ENCODE results near the gene DAGLA.
A peak's percentile ranks its signal among the peaks of the same experiment; 100 is the strongest.

Gene DAGLA

GRCh38 chr11:61728940-61729219, 48.7 kb downstream of the DAGLA start:
- DNase-seq (ENCODE audit: low read depth in 2 of 2), result no peak

DNA sequence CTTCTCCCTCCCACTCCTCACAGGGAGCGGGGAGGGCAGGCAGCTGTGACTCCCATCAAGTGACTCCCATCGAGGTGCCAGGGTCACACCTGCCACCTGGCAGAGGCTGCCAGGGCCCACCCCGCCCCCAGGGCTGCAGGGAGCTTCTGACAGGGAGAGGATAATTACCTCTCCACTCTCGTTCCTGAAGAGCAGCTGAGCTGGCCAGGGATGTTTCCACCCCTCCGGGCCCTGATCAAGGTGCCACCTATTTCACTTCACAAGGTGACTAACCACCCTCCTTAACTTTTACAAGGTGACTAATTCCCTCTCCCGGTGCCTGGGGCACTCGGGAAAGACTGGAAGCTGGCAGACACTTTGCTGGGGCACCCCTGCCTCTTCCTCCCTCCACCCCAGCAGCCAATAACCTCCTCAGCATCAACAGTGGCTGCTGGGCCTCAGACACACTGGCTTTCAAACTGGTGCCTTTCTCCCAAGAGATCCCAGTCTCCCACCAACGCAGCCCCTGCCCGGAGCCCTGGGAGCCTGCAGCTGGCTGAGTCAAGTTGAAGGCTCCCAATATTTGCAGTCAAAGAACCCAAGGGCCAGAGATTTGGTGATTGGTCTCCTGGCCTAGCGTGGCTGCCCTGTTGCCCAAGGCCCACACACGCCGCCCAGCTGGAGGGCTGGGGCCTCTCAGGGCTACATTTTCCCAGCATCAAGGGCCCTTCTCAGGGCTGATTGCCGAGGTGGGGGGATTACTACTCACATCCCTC, 50.2 kb downstream of the DAGLA start:
- no peak for DNase-seq (ENCODE audit: low read depth in 2 of 2)

GRCh38 chr11:61731211-61731951, 51.2 kb downstream of the DAGLA start:
- DNase-seq (ENCODE audit: low read depth in 2 of 2), result no peak

DNA sequence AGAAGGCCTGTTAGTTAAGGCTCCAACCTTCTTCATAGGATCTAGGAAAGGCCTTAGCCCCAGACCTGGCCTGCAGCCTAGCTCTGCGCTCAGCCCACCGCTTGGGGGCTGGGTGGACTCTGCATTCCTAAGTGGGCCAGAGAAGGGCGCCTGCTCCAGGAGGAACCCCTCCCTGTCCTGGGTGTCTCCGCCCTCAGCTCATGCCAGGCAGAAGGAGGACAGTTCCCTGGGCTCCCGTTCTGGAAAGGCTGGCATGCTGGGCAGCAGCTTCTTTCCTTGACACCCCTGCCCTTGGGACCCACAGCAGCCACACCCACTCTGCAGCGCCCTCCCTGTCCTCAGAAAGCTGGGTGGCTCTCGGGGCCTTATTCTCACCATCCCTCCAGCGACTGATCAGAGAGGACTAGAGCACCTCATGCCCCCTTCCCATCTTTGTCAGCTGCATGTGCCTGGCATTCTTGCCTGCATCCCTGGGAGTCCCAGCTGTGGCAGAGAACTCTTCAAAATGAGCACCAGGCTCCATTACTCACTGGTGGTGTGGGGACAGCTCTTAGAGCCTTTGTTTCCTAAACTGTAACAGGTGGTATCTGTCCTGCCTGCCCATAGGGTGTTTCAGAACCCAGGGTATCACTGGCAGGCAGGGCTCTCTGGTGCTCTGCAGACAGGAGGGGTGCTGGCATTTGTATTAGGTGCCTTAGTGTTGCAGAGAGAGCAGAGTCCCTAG, 51.9 kb downstream of the DAGLA start:
- DNase-seq (ENCODE audit: low read depth in 2 of 2), result no peak

GRCh38 chr11:61732705-61733104, 52.5 kb downstream of the DAGLA start:
- no peak for DNase-seq (ENCODE audit: low read depth in 2 of 2)

- peak; percentile 64 to 70 for DNase-seq (ENCODE audit: low read depth in 2 of 2)
Measured at GRCh38 chr11:61733120-61733978, 53.2 kb downstream of the DAGLA start.

DNA sequence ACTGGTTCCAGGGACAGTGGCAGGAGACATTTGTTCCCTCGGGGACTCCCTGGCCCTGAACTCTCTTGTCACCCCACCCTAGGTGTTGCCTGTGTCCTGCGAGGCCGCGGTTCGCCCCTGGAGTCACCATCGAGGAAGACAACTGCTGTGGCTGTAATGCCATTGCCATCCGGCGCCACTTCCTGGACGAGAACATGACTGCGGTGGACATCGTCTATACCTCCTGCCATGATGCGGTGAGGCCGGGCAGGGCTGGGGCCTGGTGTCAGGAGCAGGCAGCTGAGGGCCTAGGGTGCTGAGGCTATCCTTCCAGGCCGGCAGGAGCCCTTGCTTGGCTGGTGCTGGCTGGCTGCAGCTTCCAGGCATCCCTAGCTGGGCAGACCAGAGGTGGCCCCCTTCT, 54.6 kb downstream of the DAGLA start:
- DNase-seq (ENCODE audit: low read depth in 2 of 2), result no peak

DNA sequence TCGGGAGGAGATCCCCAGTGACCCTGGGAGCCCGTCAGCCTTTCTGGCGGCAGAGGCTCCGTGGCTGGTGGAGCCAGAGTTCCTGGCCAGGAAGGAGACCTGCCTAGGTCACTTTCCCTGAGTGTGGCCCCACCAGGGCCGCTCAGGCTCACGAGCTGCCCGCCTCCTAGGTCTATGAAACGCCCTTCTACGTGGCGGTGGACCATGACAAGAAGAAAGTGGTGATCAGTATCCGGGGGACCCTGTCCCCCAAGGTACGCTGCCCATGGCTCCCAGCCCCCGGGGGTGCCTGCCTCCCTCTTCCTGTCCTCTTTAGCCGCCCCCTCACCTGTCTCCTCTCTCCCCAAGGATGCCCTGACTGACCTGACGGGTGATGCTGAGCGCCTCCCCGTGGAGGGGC, 55.2 kb downstream of the DAGLA start:
- DNase-seq (ENCODE audit: low read depth in 2 of 2), result no peak

GRCh38 chr11:61736310-61736709, 56.1 kb downstream of the DAGLA start:
- no peak for DNase-seq (ENCODE audit: low read depth in 2 of 2)

DNA sequence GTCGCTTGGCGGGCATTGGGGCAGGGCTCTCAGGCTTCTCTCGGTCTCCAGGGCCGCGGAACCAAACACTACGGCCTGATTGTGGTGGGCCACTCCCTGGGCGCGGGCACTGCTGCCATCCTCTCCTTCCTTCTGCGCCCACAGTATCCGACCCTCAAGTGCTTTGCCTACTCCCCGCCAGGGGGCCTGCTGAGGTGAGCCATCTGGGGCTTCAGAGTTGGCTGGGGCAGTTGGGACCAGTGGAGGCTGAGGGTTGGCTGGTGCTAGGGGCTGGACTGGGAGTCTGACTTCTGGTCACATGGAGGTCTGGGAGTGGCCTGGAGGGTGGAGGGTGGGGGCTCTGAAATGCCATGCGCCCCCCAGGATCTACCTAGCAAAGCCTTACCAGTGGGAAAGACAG, 56.9 kb downstream of the DAGLA start:
- no peak for DNase-seq (ENCODE audit: low read depth in 2 of 2)

GRCh38 chr11:61737636-61738386, 57.6 kb downstream of the DAGLA start:
- DNase-seq (ENCODE audit: low read depth in 2 of 2), result no peak

DNA sequence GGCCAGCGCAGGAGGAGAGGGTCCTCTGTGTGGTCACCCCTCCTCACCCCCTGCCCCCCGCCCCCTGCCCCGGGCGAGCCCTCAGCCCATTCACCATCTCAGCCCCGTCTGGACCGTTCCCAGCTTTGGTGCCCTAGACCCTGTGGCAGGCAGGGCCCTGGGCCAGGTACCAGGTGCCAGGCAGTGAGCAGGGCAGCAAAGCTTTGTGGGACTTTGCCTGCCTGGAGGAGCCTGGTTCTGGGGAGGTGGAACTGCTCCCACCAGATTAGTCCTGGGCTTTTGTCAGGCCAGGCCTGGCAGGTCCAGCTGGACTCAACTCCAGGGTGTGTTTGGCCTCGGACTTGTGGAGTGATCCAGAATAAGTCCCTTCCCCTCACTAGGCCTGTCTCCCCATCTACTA, 58.6 kb downstream of the DAGLA start:
- DNase-seq (ENCODE audit: low read depth in 2 of 2), result no peak

DNA sequence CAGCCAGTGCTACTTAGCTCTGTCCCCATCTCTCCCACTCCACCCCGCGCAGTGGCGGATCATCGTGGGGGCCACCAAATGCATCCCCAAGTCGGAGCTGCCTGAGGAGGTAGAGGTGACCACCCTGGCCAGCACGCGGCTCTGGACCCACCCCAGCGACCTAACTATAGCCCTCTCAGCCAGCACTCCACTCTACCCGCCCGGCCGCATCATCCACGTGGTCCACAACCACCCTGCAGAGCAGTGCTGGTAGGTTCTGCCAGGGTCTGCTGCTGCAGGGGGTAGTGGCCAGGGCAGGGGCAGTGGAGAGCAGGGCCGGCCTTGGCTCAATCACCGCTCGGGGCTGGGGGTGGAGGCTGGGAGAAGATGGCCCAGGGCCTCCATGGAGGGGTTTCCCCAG, 59.2 kb downstream of the DAGLA start:
- no peak for DNase-seq (ENCODE audit: low read depth in 2 of 2)

DNA sequence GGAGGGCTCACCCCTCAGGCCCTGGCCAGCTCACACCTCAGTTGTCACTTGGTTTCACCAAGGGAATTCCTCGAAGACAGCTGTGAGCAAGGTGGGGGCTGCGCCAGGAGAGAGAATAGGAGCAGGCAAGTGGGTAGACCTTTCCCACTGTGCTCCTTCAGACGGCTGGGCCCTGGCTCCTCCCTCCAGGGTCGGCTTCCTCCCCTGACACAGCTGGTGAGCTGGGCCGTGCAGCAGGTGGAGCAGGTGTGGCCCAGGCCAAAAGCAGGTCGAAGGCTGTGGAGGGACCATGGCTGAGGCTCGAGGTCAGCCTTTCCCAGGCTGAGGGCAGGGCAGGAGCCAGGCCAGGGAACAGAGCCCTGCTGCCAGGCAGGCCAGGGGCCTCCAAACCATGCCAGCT, 59.8 kb downstream of the DAGLA start:
- DNase-seq (ENCODE audit: low read depth in 2 of 2), result no peak

GRCh38 chr11:61742391-61742790, 62.2 kb downstream of the DAGLA start:
- no peak for DNase-seq (ENCODE audit: low read depth in 2 of 2)

DNA sequence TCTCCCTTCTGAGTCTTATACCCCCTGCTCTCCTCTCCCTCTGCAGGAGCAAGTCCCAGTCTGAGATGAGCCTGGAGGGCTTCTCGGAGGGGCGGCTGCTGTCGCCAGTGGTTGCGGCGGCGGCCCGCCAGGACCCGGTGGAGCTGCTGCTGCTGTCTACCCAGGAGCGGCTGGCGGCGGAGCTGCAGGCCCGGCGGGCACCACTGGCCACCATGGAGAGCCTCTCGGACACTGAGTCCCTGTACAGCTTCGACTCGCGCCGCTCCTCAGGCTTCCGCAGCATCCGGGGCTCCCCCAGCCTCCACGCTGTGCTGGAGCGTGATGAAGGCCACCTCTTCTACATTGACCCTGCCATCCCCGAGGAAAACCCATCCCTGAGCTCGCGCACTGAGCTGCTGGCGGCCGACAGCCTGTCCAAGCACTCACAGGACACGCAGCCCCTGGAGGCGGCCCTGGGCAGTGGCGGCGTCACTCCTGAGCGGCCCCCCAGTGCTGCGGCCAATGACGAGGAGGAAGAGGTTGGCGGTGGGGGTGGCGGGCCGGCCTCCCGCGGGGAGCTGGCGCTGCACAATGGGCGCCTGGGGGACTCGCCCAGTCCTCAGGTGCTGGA, 63.4 kb downstream of the DAGLA start:
- no peak for DNase-seq (ENCODE audit: low read depth in 2 of 2)

DNA sequence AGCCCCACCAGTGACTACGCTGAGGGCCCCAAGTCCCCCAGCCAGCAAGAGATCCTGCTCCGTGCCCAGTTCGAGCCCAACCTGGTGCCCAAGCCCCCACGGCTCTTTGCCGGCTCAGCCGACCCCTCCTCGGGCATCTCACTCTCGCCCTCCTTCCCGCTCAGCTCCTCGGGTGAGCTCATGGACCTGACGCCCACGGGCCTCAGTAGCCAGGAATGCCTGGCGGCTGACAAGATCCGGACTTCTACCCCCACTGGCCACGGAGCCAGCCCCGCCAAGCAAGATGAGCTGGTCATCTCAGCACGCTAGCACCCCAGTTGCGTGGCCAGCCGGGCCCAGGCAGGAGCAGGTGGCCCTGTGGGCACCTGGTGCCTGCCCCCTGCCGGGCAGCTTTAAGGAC, 64.0 kb downstream of the DAGLA start:
- DNase-seq (ENCODE audit: low read depth in 2 of 2), result no peak

- DNase-seq (ENCODE audit: low read depth in 2 of 2), result no peak
Measured at GRCh38 chr11:61744609-61745156, 64.5 kb downstream of the DAGLA start.

DNA sequence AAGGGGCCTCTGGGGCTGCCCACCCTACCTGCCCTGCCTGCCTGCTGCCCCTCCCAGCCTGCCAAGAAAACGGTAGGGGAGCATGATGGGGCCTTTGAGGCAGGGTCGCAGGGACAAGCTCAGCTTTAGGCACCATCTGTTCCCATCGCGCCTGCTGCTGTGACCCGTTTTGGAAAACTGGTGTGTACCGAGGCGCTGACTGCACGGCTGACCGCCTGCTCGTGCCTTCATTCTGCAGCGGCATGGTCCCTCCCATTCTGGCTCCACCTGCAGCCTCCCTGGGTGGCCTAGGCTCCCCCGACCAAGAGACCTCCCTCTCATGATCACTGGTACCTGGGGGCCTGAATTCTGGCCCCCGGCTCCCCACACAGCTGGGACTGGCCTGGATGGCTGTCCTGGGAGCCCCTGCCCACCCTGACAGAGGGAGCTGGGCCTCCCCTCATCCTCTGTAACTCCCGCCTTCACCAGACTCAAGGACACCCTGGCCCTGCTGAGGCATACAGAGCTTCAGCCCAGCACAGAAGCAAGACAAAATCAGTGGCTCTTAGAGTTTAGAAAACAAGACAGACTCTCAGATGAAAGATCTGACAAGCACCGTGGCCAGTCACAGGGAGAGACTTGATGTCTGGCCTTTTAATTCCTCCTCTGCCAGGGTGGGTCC, 65.7 kb downstream of the DAGLA start:
- no peak for DNase-seq (ENCODE audit: low read depth in 2 of 2)
